GM23338 (cell line): ENCODE measurements around the gene GAS6. TPM values are rescaled to one million over a fixed set of nuclear protein-coding genes. Genes with fewer than 3 reads are reported as not detected.

Experiments
- ATAC-seq: fragments of 200-7000 bp; cut with Tn5 transposase; 3 replicates; pipeline ENCODE4 v1.9.1; 2020
- DNase-seq: peaks from one replicate; pipeline ENCODE4 v3.0.0-alpha.2; 2015; ENCODE audit warnings: low spot score
- H2AFZ ChIP-seq: fragments of 200-600 bp; sonication (generic); 2 replicates; pipeline ENCODE4 v1.8.0; 2016; ENCODE audit warnings: antibody characterized with exemption, mild to moderate bottlenecking, moderate library complexity
- H3F3A ChIP-seq: fragments of 200-600 bp; sonication (generic); replicated peaks from 2 replicates; pipeline ENCODE4 v1.8.0; 2017; ENCODE audit warnings: antibody characterized with exemption, mixed run types, low read depth
- H3K27ac ChIP-seq: fragments of 200-600 bp; sonication (generic); 2 replicates; pipeline ENCODE4 v1.6.1; 2016; ENCODE audit warnings: low read depth
- H3K27me3 ChIP-seq: fragments of 200-600 bp; sonication (generic); 2 replicates; pipeline ENCODE4 v1.8.0; 2016; ENCODE audit warnings: mild to moderate bottlenecking, mixed run types, moderate library complexity; ENCODE audit not compliant: insufficient read depth
- H3K36me3 ChIP-seq: fragments of 200-600 bp; sonication (generic); 2 replicates; pipeline ENCODE4 v1.8.0; 2016; ENCODE audit warnings: mild to moderate bottlenecking; ENCODE audit not compliant: insufficient read depth
- H3K4me1 ChIP-seq: fragments of 200-600 bp; sonication (generic); 2 replicates; pipeline ENCODE4 v1.8.0; 2016; ENCODE audit warnings: mild to moderate bottlenecking, moderate library complexity; ENCODE audit not compliant: insufficient read depth
- H3K4me2 ChIP-seq: fragments of 200-600 bp; sonication (generic); 2 replicates; pipeline ENCODE4 v1.7.1; 2017; ENCODE audit warnings: mixed run types
- H3K4me3 ChIP-seq: fragments of 200-600 bp; sonication (generic); 2 replicates; pipeline ENCODE4 v1.6.1; 2016; ENCODE audit warnings: mixed run types
- H3K79me2 ChIP-seq: fragments of 200-600 bp; sonication (generic); replicated peaks from 2 replicates; pipeline ENCODE4 v1.8.0; 2017; ENCODE audit warnings: mild to moderate bottlenecking; ENCODE audit not compliant: insufficient read depth
- H3K9me2 ChIP-seq: fragments of 200-600 bp; sonication (generic); 2 replicates; pipeline ENCODE4 v1.8.0; 2017; ENCODE audit not compliant: insufficient read depth
- H4K20me1 ChIP-seq: fragments of 200-600 bp; sonication (generic); replicated peaks from 2 replicates; pipeline ENCODE4 v1.8.0; 2017; ENCODE audit warnings: mild to moderate bottlenecking; ENCODE audit not compliant: insufficient read depth
- H3K27ac Mint-ChIP-seq: 2 replicates; pipeline ENCODE4 v1.8.0; 2020; ENCODE audit warnings: inconsistent platforms, mild to moderate bottlenecking, moderate library complexity, mixed read lengths
- H3K27me3 Mint-ChIP-seq: 3 replicates; pipeline ENCODE4 v1.8.0; 2022; ENCODE audit warnings: low read depth, mild to moderate bottlenecking, moderate library complexity, mixed read lengths, inconsistent platforms; ENCODE audit not compliant: insufficient read depth, poor library complexity
- H3K36me3 Mint-ChIP-seq: 3 replicates; pipeline ENCODE4 v1.8.0; 2021; ENCODE audit warnings: low read depth, mild to moderate bottlenecking, inconsistent platforms, moderate library complexity, mixed read lengths
- H3K4me1 Mint-ChIP-seq: 3 replicates; pipeline ENCODE4 v1.8.0; 2020; ENCODE audit warnings: mild to moderate bottlenecking, inconsistent platforms, mixed read lengths
- H3K4me3 Mint-ChIP-seq: 3 replicates; pipeline ENCODE4 v1.8.0; 2021; ENCODE audit warnings: moderate library complexity, mild to moderate bottlenecking, inconsistent platforms, mixed read lengths
- H3K9me3 Mint-ChIP-seq: 3 replicates; pipeline ENCODE4 v1.8.0; 2020; ENCODE audit warnings: moderate library complexity, mild to moderate bottlenecking, inconsistent platforms, mixed read lengths
- CREB1 ChIP-seq: fragments of 250-450 bp; sonication (Bioruptor Pico); IDR thresholded peaks from 2 replicates; pipeline ENCODE4 v1.5.0; 2020; ENCODE audit warnings: low read depth, mild to moderate bottlenecking, moderate library complexity
- EZH2 ChIP-seq: fragments of 200-600 bp; sonication (generic); IDR thresholded peaks from one replicate; pipeline ENCODE4 v1.8.0; 2017; ENCODE audit warnings: antibody characterized with exemption, mild to moderate bottlenecking, low read depth; ENCODE audit not compliant: unreplicated experiment
- EZH2phosphoT487 ChIP-seq: fragments of 200-600 bp; sonication (generic); IDR thresholded peaks from one replicate; pipeline ENCODE4 v1.8.1; 2018; ENCODE audit warnings: antibody characterized with exemption; ENCODE audit not compliant: unreplicated experiment
- JUNB ChIP-seq: IDR thresholded peaks from one replicate; pipeline ENCODE4 v1.6.1; 2016; ENCODE audit warnings: antibody characterized with exemption; ENCODE audit not compliant: unreplicated experiment
- NANOG ChIP-seq: IDR thresholded peaks from 2 replicates; pipeline ENCODE4 v1.6.1; 2016; ENCODE audit warnings: antibody characterized with exemption, borderline replicate concordance
- POLR2AphosphoS5 ChIP-seq: IDR thresholded peaks from 2 replicates; pipeline ENCODE4 v1.6.1; 2016; ENCODE audit warnings: antibody characterized with exemption, low read depth
- STAT1 ChIP-seq: IDR thresholded peaks from one replicate; pipeline ENCODE4 v1.6.1; 2016; ENCODE audit warnings: antibody characterized with exemption; ENCODE audit not compliant: unreplicated experiment
- ZNF114 ChIP-seq: fragments of 250-450 bp; sonication (Bioruptor Pico); IDR thresholded peaks from 2 replicates; pipeline ENCODE4 v1.5.0; 2020; ENCODE audit warnings: mild to moderate bottlenecking, moderate library complexity
- ZNF331 ChIP-seq: fragments of 250-450 bp; sonication (Bioruptor Pico); IDR thresholded peaks from 2 replicates; pipeline ENCODE4 v1.5.0; 2020; ENCODE audit warnings: low read depth, mild to moderate bottlenecking, moderate library complexity
- polyA plus RNA-seq: library from polyadenylated mRNA; unstranded; fragments of >200 nt; fragmentation: Nextera tagmentation; extraction: Ambion mirVana; gene quantifications from 2 replicates; pipeline ENCODE4 v1.2.1, GENCODE V29; 2016
- total RNA-seq: library from RNA; depleted of rRNA; stranded (reverse); fragments of >200 nt; shearing (Covaris generic); gene quantifications from 2 replicates; pipeline ENCODE4 v1.2.3, GENCODE V29; 2014
- TF ChIP-seq, protein P1 (sequence below): IDR thresholded peaks from 2 replicates; pipeline ENCODE4 v1.6.1; 2016; ENCODE audit warnings: antibody characterized with exemption
- TF ChIP-seq, protein P2 (sequence below): IDR thresholded peaks from one replicate; pipeline ENCODE4 v1.6.1; 2018; ENCODE audit warnings: antibody characterized with exemption; ENCODE audit not compliant: unreplicated experiment
- TF ChIP-seq, protein P3 (sequence below): fragments of 250-450 bp; sonication (Bioruptor Pico); IDR thresholded peaks from 2 replicates; pipeline ENCODE4 v1.5.0; 2020; ENCODE audit warnings: mild to moderate bottlenecking, moderate library complexity
- TF ChIP-seq, protein P4 (sequence below), 2 experiments: fragments of 200-600 bp in 1 of 2; sonication (generic) in 1 of 2; conservative IDR thresholded peaks; 2 replicates each; pipeline versions ENCODE4 v1.5.1 to v1.6.1; 2016 to 2017; ENCODE audit warnings: antibody characterized with exemption in 2 of 2, low read depth in 2 of 2, mild to moderate bottlenecking in 2 of 2, moderate library complexity in 1 of 2

GAS6 gene
- total and polyA plus RNA-seq, 2 experiments from 2014 or later = 7.9 to 21.2 TPM

DNA sequence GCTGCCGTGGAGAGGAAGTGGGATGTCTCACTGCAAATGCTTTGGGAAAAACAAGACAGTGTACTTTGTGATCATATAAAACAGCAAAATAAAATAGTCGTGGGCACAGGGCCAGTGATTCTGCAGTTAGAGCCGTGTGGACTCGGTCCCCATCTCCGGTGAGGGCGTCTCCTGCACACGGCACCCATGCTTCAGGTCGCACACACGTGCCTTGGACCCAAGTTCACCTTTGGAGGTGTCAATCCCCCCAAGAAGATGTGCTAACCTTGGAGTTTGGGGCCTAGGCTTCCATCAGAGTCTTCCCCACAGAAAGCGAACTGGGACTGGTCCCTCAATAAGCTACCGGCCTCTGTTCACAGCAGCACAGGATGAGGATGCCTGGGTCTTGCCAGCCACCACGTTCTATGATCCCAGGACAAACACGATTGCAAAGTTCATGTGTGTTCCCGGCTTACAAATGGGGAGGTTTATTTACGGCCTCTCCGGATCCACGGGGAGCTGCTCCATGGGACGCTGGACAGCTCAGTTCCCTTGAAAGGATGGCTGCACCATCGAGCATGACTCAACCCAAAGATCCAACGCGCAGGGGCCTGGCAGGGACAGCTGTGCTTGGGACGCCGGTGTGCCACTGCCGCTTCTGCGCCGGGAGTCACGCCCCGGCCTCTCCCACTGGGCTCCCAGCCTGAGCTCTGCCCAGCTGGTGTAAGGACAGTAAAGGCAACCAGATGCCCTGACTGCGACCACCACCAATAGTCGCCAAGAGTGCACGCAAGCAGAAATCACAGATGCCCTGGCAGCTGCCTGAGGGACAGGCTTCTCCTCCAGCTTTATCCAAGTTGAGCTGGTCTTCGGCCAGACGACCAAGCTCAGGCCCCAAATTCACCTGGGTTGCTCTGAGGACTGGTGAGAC lies 8.6 kb downstream of the GAS6 start:
- Mint-ChIP-seq H3K27ac (no peak overlapping the region; the same call in 1 of the 2 replicates), H3K9me3 (no peaks in the 10 kb centered on the region; the same call in 2 of the 3 replicates), H3K4me3 (no peak overlapping the region), H3K4me1 (peaks cover 53% of the 10 kb centered on the region), H3K27me3 (peaks cover 16% of the 10 kb centered on the region), H3K36me3 (peaks cover 7% of the 10 kb centered on the region)
- DNase-seq (no peak), ATAC-seq (no peak)
- H2AFZ ChIP-seq = no peak overlapping the region
- H3K4me1 ChIP-seq = peaks cover 10% of the 10 kb centered on the region
- TF ChIP-seq ZNF331 (CRISPR knock-in tag) = no peak
- TF ChIP-seq, protein P1, sequence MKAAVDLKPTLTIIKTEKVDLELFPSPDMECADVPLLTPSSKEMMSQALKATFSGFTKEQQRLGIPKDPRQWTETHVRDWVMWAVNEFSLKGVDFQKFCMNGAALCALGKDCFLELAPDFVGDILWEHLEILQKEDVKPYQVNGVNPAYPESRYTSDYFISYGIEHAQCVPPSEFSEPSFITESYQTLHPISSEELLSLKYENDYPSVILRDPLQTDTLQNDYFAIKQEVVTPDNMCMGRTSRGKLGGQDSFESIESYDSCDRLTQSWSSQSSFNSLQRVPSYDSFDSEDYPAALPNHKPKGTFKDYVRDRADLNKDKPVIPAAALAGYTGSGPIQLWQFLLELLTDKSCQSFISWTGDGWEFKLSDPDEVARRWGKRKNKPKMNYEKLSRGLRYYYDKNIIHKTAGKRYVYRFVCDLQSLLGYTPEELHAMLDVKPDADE = no peak
- TF ChIP-seq STAT1 = no peak
- no peak for TF ChIP-seq CREB1 (CRISPR knock-in tag)
- TF ChIP-seq, protein P2, sequence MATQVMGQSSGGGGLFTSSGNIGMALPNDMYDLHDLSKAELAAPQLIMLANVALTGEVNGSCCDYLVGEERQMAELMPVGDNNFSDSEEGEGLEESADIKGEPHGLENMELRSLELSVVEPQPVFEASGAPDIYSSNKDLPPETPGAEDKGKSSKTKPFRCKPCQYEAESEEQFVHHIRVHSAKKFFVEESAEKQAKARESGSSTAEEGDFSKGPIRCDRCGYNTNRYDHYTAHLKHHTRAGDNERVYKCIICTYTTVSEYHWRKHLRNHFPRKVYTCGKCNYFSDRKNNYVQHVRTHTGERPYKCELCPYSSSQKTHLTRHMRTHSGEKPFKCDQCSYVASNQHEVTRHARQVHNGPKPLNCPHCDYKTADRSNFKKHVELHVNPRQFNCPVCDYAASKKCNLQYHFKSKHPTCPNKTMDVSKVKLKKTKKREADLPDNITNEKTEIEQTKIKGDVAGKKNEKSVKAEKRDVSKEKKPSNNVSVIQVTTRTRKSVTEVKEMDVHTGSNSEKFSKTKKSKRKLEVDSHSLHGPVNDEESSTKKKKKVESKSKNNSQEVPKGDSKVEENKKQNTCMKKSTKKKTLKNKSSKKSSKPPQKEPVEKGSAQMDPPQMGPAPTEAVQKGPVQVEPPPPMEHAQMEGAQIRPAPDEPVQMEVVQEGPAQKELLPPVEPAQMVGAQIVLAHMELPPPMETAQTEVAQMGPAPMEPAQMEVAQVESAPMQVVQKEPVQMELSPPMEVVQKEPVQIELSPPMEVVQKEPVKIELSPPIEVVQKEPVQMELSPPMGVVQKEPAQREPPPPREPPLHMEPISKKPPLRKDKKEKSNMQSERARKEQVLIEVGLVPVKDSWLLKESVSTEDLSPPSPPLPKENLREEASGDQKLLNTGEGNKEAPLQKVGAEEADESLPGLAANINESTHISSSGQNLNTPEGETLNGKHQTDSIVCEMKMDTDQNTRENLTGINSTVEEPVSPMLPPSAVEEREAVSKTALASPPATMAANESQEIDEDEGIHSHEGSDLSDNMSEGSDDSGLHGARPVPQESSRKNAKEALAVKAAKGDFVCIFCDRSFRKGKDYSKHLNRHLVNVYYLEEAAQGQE = no peak
- no peak for TF ChIP-seq ZNF114
- no peak for TF ChIP-seq JUNB
- TF ChIP-seq POLR2AphosphoS5 = no peak
- TF ChIP-seq, protein P3, sequence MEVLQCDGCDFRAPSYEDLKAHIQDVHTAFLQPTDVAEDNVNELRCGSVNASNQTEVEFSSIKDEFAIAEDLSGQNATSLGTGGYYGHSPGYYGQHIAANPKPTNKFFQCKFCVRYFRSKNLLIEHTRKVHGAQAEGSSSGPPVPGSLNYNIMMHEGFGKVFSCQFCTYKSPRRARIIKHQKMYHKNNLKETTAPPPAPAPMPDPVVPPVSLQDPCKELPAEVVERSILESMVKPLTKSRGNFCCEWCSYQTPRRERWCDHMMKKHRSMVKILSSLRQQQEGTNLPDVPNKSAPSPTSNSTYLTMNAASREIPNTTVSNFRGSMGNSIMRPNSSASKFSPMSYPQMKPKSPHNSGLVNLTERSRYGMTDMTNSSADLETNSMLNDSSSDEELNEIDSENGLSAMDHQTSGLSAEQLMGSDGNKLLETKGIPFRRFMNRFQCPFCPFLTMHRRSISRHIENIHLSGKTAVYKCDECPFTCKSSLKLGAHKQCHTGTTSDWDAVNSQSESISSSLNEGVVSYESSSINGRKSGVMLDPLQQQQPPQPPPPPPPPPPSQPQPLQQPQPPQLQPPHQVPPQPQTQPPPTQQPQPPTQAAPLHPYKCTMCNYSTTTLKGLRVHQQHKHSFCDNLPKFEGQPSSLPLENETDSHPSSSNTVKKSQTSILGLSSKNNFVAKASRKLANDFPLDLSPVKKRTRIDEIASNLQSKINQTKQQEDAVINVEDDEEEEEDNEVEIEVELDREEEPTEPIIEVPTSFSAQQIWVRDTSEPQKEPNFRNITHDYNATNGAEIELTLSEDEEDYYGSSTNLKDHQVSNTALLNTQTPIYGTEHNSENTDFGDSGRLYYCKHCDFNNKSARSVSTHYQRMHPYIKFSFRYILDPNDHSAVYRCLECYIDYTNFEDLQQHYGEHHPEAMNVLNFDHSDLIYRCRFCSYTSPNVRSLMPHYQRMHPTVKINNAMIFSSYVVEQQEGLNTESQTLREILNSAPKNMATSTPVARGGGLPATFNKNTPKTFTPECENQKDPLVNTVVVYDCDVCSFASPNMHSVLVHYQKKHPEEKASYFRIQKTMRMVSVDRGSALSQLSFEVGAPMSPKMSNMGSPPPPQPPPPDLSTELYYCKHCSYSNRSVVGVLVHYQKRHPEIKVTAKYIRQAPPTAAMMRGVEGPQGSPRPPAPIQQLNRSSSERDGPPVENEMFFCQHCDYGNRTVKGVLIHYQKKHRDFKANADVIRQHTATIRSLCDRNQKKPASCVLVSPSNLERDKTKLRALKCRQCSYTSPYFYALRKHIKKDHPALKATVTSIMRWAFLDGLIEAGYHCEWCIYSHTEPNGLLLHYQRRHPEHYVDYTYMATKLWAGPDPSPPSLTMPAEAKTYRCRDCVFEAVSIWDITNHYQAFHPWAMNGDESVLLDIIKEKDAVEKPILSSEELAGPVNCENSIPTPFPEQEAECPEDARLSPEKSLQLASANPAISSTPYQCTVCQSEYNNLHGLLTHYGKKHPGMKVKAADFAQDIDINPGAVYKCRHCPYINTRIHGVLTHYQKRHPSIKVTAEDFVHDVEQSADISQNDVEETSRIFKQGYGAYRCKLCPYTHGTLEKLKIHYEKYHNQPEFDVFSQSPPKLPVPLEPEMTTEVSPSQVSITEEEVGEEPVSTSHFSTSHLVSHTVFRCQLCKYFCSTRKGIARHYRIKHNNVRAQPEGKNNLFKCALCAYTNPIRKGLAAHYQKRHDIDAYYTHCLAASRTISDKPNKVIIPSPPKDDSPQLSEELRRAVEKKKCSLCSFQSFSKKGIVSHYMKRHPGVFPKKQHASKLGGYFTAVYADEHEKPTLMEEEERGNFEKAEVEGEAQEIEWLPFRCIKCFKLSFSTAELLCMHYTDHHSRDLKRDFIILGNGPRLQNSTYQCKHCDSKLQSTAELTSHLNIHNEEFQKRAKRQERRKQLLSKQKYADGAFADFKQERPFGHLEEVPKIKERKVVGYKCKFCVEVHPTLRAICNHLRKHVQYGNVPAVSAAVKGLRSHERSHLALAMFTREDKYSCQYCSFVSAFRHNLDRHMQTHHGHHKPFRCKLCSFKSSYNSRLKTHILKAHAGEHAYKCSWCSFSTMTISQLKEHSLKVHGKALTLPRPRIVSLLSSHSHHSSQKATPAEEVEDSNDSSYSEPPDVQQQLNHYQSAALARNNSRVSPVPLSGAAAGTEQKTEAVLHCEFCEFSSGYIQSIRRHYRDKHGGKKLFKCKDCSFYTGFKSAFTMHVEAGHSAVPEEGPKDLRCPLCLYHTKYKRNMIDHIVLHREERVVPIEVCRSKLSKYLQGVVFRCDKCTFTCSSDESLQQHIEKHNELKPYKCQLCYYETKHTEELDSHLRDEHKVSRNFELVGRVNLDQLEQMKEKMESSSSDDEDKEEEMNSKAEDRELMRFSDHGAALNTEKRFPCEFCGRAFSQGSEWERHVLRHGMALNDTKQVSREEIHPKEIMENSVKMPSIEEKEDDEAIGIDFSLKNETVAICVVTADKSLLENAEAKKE = no peak
- TF ChIP-seq NANOG = no peak
- TF ChIP-seq EZH2phosphoT487 = no peak
- TF ChIP-seq, protein P4, sequence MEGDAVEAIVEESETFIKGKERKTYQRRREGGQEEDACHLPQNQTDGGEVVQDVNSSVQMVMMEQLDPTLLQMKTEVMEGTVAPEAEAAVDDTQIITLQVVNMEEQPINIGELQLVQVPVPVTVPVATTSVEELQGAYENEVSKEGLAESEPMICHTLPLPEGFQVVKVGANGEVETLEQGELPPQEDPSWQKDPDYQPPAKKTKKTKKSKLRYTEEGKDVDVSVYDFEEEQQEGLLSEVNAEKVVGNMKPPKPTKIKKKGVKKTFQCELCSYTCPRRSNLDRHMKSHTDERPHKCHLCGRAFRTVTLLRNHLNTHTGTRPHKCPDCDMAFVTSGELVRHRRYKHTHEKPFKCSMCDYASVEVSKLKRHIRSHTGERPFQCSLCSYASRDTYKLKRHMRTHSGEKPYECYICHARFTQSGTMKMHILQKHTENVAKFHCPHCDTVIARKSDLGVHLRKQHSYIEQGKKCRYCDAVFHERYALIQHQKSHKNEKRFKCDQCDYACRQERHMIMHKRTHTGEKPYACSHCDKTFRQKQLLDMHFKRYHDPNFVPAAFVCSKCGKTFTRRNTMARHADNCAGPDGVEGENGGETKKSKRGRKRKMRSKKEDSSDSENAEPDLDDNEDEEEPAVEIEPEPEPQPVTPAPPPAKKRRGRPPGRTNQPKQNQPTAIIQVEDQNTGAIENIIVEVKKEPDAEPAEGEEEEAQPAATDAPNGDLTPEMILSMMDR (conservative IDR thresholded peaks at IDR 0.05; ENCODE audit: low read depth in 2 of 2) = no peak
- TF ChIP-seq EZH2 = no peak
- no peaks in the 10 kb centered on the region for H3K27me3 ChIP-seq
- no peaks in the 10 kb centered on the region for H3K36me3 ChIP-seq
- H4K20me1 ChIP-seq = no peaks in the 10 kb centered on the region
- peaks cover 19% of the 10 kb centered on the region for H3F3A ChIP-seq
- no peak overlapping the region for H3K4me2 ChIP-seq
- peaks cover 25% of the 10 kb centered on the region; the same call in 1 of the 2 replicates for H3K79me2 ChIP-seq
- H3K9me2 ChIP-seq = no peaks in the 10 kb centered on the region; the same call in 1 of the 2 replicates
- H3K27ac ChIP-seq = no peak overlapping the region
- no peak overlapping the region for H3K4me3 ChIP-seq
